GM12878 (cell line): ENCODE results near the gene SLC5A2. TPM values are rescaled to one million over a fixed set of nuclear protein-coding genes. Genes with fewer than 3 reads are reported as not detected.

Source experiments
- IKZF1 ChIP-seq: fragments of 450-650 bp; conservative IDR thresholded peaks from 2 replicates; pipeline ENCODE4 v1.6.1; 2017; ENCODE audit warnings: antibody characterized with exemption, mild to moderate bottlenecking
- JUNB ChIP-seq: IDR thresholded peaks from 2 replicates; pipeline ENCODE4 v1.6.1; 2016; ENCODE audit warnings: antibody characterized with exemption, mild to moderate bottlenecking
- KAT2A ChIP-seq: conservative IDR thresholded peaks from 2 replicates; pipeline ENCODE4 v1.6.1; 2011; ENCODE audit warnings: low read depth, low read length; ENCODE audit not compliant: control insufficient read depth
- MYB ChIP-seq: fragments of 150-350 bp; IDR thresholded peaks from 2 replicates; pipeline ENCODE4 v1.6.1; 2014; ENCODE audit warnings: mild to moderate bottlenecking, low read depth, low read length, borderline replicate concordance
- NFIC ChIP-seq: IDR thresholded peaks from 2 replicates; pipeline ENCODE4 v1.6.1; 2012; ENCODE audit warnings: low read depth, mild to moderate bottlenecking, inconsistent platforms, low read length, moderate library complexity
- POLR2AphosphoS5 ChIP-seq: IDR thresholded peaks from 2 replicates; pipeline ENCODE4 v1.6.1; 2011; ENCODE audit warnings: mild to moderate bottlenecking, low read length, inconsistent platforms
- RAD21 ChIP-seq: IDR thresholded peaks from 2 replicates; pipeline ENCODE4 v1.6.1; 2011; ENCODE audit warnings: mild to moderate bottlenecking, low read depth, low read length, moderate library complexity; ENCODE audit not compliant: insufficient read depth
- STAT1 ChIP-seq: fragments of 450-650 bp; conservative IDR thresholded peaks from 2 replicates; pipeline ENCODE4 v1.6.1; 2014; ENCODE audit warnings: antibody characterized with exemption, mild to moderate bottlenecking
- TAF1 ChIP-seq: IDR thresholded peaks from 2 replicates; pipeline ENCODE4 v1.6.1; 2011; ENCODE audit warnings: mild to moderate bottlenecking, low read depth, low read length, borderline replicate concordance
- ZNF24 ChIP-seq: fragments of 450-650 bp; IDR thresholded peaks from 2 replicates; pipeline ENCODE4 v1.6.1; 2017; ENCODE audit warnings: antibody characterized with exemption, mild to moderate bottlenecking
- polyA plus RNA-seq, 11 experiments: library from polyadenylated mRNA; depleted of rRNA in 4 of 11; unstranded in 6 of 11; stranded (reverse) in 5 of 11; fragments of >200 nt; fragmentation: Nextera tagmentation in 4 of 11; fragmentation: Illumina TruSeq in 1 of 11; extraction: Ambion mirVana in 4 of 11; extraction: Trizol in 1 of 11; gene quantifications; 1 replicate in 1 of 11; 2 replicates in 10 of 11; pipeline versions ENCODE4 v1.2.1 to v1.2.3, GENCODE V29; 2011 to 2016; ENCODE audit warnings: inconsistent platforms in 2 of 11, missing spikeins in 2 of 11, low read depth in 1 of 11
- total RNA-seq, 4 experiments: library from RNA; depleted of rRNA in 3 of 4; stranded (reverse); fragments of >200 nt in 3 of 4; fragmentation: Illumina TruSeq in 1 of 4; extraction: Trizol in 1 of 4; gene quantifications; 2 replicates each; pipeline versions ENCODE4 v1.2.1 to v1.2.3, GENCODE V29; 2013 to 2021
- TF ChIP-seq, protein P1 (sequence below): fragments of 150-350 bp; IDR thresholded peaks from 2 replicates; pipeline ENCODE4 v1.6.1; 2014; ENCODE audit warnings: mild to moderate bottlenecking, low read depth, low read length
- TF ChIP-seq, protein P2 (sequence below): fragments of 450-650 bp; IDR thresholded peaks from 2 replicates; pipeline ENCODE4 v1.6.1; 2017; ENCODE audit warnings: low read depth, mild to moderate bottlenecking, moderate library complexity

The SLC5A2 gene
- total and polyA plus RNA-seq, 10 of the 15 experiments (the other 5 are each of a cell fraction or from before 2014, with no cell fraction given) = 3.6 to 4.8 (median 4.4) TPM; not detected in 6

- TF ChIP-seq, protein P1, sequence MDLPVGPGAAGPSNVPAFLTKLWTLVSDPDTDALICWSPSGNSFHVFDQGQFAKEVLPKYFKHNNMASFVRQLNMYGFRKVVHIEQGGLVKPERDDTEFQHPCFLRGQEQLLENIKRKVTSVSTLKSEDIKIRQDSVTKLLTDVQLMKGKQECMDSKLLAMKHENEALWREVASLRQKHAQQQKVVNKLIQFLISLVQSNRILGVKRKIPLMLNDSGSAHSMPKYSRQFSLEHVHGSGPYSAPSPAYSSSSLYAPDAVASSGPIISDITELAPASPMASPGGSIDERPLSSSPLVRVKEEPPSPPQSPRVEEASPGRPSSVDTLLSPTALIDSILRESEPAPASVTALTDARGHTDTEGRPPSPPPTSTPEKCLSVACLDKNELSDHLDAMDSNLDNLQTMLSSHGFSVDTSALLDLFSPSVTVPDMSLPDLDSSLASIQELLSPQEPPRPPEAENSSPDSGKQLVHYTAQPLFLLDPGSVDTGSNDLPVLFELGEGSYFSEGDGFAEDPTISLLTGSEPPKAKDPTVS = no peak
- TF ChIP-seq RAD21 (peak; percentile 20; the same call in 1 of the 2 replicates), MYB (no peak), JUNB (no peak), STAT1 (no peak), NFIC (no peak), TAF1 (no peak), IKZF1 (0 out of 2 replicates have a peak, but pooled peaks have one; percentile 14), POLR2AphosphoS5 (no peak), KAT2A (no peak), ZNF24 (no peak)
- TF ChIP-seq, protein P2, sequence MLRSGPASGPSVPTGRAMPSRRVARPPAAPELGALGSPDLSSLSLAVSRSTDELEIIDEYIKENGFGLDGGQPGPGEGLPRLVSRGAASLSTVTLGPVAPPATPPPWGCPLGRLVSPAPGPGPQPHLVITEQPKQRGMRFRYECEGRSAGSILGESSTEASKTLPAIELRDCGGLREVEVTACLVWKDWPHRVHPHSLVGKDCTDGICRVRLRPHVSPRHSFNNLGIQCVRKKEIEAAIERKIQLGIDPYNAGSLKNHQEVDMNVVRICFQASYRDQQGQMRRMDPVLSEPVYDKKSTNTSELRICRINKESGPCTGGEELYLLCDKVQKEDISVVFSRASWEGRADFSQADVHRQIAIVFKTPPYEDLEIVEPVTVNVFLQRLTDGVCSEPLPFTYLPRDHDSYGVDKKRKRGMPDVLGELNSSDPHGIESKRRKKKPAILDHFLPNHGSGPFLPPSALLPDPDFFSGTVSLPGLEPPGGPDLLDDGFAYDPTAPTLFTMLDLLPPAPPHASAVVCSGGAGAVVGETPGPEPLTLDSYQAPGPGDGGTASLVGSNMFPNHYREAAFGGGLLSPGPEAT = no peak
Measured at GRCh38 chr16:31451681-31452351, 31.1 kb upstream of the SLC5A2 start (continued).
